HG03066 (cell line): Measurements from ENCODE around the gene GRID1.

Experiments
- ATAC-seq: cut with Tn5 transposase; IDR thresholded peaks from one replicate; pipeline ENCODE4 v1.9.1; 2021; ENCODE audit warnings: low read depth; ENCODE audit not compliant: unreplicated experiment

Gene GRID1

GRCh38 chr10:85604884-85605283 is 761.7 kb downstream of the GRID1 start:
- ATAC-seq = no peak

- ATAC-seq = no peak
Measured at GRCh38 chr10:85604136-85604725, 762.4 kb downstream of the GRID1 start.

DNA sequence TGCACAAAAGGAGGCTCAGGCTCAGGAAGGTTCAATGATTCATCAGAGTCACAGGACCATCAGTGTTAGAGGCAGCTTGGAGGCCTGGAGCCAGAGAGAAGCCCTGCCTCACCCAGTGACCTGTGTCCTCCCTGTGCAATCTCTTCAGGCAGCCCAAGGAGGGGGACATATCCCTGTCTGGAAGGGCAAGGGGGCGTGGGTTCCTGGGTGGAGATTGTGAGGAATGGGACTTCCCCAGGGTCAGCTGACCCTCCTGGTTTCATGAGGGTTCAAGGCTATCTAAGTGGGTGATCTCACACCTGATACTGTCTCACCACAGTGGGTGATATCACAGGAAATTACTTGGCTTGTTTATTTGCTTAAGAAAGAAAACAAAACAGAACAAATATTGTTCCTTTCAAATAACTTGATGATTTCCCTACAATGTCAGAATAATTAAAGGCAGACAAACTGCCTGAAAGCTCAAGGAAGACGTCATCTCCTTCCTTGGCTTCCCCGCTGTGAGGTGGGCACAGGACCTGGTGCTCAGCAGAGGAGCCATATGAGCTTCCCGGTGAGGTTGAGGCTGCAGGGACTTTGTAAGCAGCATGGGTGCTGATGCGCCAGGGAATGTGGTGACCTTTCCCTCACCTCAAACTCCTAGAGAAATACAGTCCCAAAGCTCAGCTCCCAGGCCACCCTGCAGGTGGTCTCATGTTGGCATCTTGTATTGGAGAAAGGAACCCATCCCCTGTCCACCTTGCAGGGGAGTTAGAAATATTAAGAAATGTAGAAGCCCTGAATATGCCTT is 763.2 kb downstream of the GRID1 start:
- ATAC-seq = no peak

DNA sequence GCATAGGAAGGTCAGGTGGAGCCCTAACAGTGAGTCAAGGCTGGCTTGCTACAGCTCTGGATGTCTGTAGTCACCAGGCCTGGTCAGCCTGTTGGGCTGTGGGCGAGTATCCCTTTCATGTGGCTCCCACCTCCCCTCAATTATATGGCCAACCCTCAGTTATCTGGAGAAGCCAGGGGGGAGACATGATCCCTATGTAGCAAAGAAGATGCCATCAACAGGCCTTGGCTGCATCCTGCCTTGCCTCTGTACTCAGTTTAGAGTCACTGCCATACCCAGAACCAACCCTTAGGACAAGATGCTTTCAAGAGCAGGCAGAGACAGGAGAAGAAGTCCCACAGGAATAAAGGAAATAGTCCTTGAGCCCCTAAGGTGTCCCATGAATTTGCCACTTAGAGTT is 763.9 kb downstream of the GRID1 start:
- ATAC-seq = no peak

DNA sequence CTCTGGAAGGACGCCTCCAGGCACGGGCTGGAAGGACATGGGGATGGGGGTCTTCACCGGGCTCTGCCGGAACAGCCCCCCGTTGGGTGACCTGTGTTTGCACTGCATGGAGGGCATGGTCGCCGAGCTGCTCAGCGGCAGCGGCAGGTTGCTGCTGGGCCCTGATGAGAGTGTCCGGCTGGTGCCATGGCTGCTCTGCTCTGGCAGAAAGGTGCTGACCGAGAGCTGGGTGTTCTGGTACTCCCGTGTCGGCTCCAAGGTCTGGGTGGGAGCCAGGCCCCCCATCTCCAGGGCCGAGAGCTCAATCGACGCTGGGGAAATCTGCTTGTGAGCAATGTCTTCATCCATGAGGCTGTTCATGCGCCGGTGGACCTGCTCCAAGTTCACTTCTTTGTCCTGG is 764.3 kb downstream of the GRID1 start:
- no peak for ATAC-seq

DNA sequence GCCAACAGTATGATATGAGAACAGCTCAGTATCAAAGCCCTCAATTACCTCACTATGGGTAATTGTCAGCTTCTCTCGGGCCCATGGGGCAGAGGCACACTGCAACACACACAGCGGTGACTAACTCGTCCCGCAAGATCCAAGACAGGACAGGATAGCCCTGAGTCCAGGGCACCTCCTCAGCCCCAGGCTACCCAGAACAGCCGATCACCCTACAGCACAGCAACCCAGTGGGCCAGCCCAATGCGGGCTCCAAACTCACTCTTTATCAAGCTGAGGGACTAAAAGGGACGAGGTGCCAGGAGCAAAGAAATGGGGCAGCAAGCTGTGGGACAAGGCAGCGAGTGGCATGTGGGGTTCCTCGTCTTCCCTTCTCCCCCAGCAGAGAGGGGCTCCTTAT is 765.1 kb downstream of the GRID1 start:
- ATAC-seq = no peak

GRCh38 chr10:85600744-85601081 is 765.9 kb downstream of the GRID1 start:
- no peak for ATAC-seq

GRCh38 chr10:85600026-85600743 is 766.4 kb downstream of the GRID1 start:
- no peak for ATAC-seq

GRCh38 chr10:85599081-85599480 is 767.5 kb downstream of the GRID1 start:
- ATAC-seq = no peak

DNA sequence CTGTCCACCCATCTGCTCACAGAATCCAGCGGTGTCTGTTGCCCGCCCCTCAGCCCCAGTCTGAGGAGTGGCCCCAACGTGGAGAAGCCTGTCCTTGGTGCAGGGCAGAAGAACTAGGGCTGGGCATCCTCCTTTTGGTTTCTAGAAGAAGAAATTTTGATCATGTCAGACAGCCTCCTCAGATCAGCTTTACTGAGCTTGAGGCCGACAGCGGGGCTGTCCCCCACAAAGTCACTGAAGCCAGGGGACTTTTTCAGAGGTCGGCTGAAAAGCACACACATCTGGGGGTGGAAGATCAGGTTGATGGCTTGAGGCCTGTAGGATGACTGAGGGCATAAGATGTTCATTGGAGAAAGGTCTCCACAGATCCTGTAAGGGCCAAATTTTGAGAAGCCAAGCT is 767.9 kb downstream of the GRID1 start:
- no peak for ATAC-seq

GRCh38 chr10:85597006-85597405 is 769.6 kb downstream of the GRID1 start:
- no peak for ATAC-seq

- ATAC-seq = no peak
Measured at GRCh38 chr10:85596389-85596788, 770.2 kb downstream of the GRID1 start.

DNA sequence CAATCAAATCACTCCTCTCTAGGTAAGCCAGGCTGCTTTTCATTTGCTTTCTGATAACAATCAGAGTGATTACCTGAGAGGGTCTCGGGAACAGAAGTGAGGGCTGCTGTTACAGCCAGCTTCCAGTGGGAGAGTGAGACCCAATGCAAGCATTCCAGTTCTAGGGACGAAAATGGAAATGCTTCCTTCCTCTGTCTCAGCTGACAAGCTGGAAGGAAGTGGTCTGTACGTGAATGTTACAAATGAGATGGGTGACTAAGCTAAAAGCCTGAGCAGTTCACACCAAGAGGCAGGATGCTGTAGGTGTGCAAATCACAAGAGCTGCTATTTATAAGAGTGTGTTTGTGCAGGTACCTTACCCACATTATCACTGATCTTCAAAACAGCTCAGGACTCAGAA is 772.4 kb downstream of the GRID1 start:
- no peak for ATAC-seq

DNA sequence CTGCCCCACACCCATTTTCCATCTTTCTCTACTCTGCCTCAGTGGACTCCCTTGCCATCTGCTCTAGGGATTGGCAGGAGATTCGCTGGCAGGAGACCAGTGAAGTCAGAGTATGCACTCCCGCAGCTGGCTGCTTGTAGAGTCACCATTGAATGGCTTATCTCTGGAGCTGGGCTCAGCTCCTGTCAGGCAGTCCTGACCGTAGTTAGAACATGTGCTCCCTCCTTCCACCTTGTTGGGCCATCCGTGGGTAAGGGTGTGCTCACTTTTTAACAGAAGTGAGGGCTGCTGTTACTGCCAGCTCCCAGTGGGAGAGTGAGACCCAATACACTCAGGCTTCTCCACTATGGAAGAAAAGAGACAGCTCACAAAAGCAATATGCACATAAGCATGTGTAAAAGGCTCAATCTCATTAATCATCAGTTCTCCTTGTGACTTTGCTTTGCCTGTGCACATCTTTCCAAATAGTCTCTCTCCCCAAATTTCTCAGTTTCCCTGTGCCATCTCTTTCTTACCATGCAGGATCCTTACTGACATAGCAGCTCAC is 773.3 kb downstream of the GRID1 start:
- no peak for ATAC-seq

- ATAC-seq = no peak
Measured at GRCh38 chr10:85581371-85581770, 785.2 kb downstream of the GRID1 start.

DNA sequence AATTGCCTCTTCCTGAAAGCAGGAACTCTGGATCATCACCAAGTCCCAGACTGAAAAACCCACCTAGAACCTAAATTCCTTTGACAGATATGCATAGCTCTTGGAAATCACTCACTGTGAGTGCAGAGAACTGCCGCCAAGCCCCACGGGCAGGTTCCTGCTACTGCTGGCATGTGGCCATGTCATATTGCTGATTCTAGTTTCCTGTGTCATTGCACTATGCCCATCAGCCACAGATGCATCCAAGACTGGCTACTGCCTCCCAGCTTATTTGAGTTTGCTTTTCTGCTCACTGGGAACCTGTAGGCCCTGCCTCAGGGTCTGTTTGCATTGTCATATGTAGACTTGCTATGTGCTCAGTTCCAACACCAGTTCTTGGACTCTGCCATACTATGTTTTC is 786.0 kb downstream of the GRID1 start:
- ATAC-seq = no peak

DNA sequence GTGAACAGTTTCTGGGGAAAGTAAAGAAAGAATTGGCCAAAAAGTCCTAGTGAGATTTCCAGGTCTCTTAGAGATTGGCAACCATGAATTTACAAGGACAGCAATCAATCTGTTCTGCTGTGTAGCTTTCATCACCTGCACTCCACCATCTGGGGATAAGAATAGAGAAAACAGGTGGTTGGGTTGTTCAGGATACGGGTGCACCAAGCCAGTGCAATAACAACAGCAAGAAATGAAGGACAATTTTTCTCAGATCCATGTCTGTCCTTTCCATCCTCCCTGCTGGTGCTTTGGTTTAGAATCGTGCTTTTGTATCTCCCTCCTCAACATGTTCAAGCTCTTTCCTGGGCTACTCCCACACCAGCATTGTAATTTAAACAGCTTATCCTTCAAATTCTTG is 787.7 kb downstream of the GRID1 start:
- no peak for ATAC-seq

GRCh38 chr10:85575441-85575840 is 791.2 kb downstream of the GRID1 start:
- ATAC-seq = no peak

DNA sequence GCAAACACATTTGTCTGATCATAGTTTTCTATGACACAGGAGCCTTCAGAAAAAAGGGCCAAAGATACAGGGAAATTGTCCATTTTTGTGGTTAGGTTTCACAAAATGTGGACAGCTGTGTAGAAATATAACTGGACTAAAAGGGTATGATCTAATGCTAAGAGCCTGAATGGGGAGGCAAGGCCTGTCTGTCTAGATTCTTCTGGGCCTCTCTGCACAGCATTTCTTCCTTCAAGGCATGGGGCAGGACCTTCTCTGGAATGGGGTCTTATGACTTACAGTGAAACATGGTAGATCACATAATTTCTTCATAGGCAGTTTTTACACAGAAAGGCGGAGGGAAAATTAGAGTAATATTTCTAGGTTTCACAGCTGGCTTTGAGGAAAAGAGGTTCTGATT is 795.7 kb downstream of the GRID1 start:
- no peak for ATAC-seq

- no peak for ATAC-seq
Measured at GRCh38 chr10:85565381-85565780, 801.2 kb downstream of the GRID1 start.

DNA sequence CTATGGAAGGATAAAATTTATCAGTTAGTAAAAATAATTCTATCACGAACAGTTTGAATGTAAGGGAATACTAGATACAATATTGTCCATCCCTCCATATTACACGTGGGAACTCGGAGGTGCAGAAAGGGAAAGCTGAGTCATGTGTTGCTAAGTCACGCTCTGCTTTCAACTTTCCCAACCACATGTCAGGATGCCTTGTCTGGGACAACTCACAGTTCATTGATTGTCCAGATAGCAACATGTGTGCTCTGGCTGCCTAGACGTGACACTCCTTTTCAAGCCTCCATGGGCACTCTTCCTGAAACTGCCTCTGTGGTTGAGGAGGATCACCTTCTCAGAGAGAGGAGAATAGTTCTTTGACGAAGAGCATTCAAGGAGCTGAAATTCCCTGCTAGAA is 808.1 kb downstream of the GRID1 start:
- ATAC-seq = no peak

- no peak for ATAC-seq
Measured at GRCh38 chr10:85557706-85558105, 808.9 kb downstream of the GRID1 start.
